Calu3 (cell line): Measurements from ENCODE around the gene FNDC3B. TPM values are rescaled to one million over a fixed set of nuclear protein-coding genes. Genes with fewer than 3 reads are reported as not detected.

Experiments used
- BruUV-seq: library from RNA; stranded (reverse); fragments of 400-500 nt; replicated peaks from 2 replicates; lab custom pipeline; 2021; lab: Mats Ljungman, UMichigan
- CTCF ChIA-PET: fragments of 300-600 bp; sonication (Branson Sonifier 250); formaldehyde crosslinking; loops from one replicate; lab custom pipeline; 2022; ENCODE audit warnings: antibody characterized with exemption; lab: Charles Lee
- DNase-seq: peaks from one replicate; pipeline ENCODE4 v3.0.0; 2022
- H3K27ac Mint-ChIP-seq: one replicate; pipeline ENCODE4 v1.8.0; 2022; ENCODE audit warnings: mixed read lengths; ENCODE audit not compliant: unreplicated experiment
- H3K27me3 Mint-ChIP-seq: one replicate; pipeline ENCODE4 v1.8.0; 2022; ENCODE audit warnings: mixed read lengths; ENCODE audit not compliant: unreplicated experiment
- H3K36me3 Mint-ChIP-seq: one replicate; pipeline ENCODE4 v1.8.0; 2022; ENCODE audit warnings: mild to moderate bottlenecking, moderate library complexity, mixed read lengths; ENCODE audit not compliant: insufficient read depth, unreplicated experiment
- H3K4me1 Mint-ChIP-seq: one replicate; pipeline ENCODE4 v1.8.0; 2022; ENCODE audit warnings: mild to moderate bottlenecking, low read depth, mixed read lengths; ENCODE audit not compliant: unreplicated experiment
- H3K4me3 Mint-ChIP-seq: one replicate; pipeline ENCODE4 v1.8.0; 2022; ENCODE audit warnings: mild to moderate bottlenecking, low read depth, moderate library complexity, mixed read lengths; ENCODE audit not compliant: unreplicated experiment
- H3K9me3 Mint-ChIP-seq: one replicate; pipeline ENCODE4 v1.8.0; 2022; ENCODE audit warnings: low read depth, mixed read lengths; ENCODE audit not compliant: unreplicated experiment
- intact Hi-C: fragments of 100-400 bp; cut with micrococcal nuclease; formaldehyde crosslinking; loops from one replicate; pipeline ENCODE4 v1.10.0; 2022; ENCODE audit not compliant: unreplicated experiment
- total RNA-seq: library from RNA; stranded (reverse); gene quantifications from 2 replicates; pipeline ENCODE4 v1.2.3, GENCODE V29; 2022
- TF ChIP-seq, protein P1 (sequence below): fragments of 200-600 bp; IDR thresholded peaks from one replicate; pipeline ENCODE4 v1.8.0; 2022; ENCODE audit warnings: antibody characterized with exemption; ENCODE audit not compliant: unreplicated experiment

Gene FNDC3B
- total RNA-seq, 1 experiment from 2014 or later, result 453 TPM

DNA sequence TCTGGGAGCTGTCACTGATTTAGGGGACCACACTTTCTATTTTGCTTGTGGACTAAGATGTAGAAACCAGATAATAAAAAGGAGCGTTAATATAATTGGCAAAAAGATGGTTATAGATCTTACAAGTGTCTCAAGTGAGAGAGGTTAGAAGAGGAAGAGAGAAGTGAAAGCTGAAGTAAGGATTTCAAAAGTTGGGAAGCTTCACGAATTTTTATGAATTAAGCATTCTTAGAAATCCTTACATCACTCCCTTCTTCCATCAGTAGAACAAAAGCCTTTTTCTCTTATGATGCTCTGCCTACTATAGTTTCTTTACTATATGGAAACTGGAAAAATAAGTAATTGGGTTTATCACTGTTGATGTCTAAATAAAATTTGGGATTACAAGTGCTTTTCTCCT, 146.5 kb downstream of the FNDC3B start:
- peak overlapping the region; percentile 19 for H3K27ac Mint-ChIP-seq

DNA sequence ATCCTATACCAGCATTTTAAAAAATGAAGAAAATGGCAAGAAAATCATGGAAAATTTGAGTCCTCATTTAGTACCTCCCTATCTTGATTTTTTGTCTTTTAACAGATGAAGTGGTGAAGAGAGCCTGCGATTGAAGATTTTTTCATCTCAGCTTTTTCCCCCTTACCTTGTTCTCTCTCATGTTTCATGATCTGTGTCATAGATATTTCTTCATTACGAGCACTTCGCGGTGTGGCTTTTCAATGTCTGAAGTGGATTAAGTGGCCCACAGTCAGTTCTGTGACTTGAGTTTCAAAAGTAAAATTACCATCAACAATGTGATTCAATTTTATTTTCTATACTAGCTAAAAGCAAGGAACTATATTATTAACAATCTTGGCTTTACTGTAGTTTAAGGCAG, 147.2 kb downstream of the FNDC3B start:
- no peaks in the 10 kb centered on the region for H3K9me3 Mint-ChIP-seq
- H3K27me3 Mint-ChIP-seq, result no peaks in the 10 kb centered on the region
- DNase-seq, result no peak
- CTCF ChIA-PET, result no interaction called here
- H3K4me1 Mint-ChIP-seq, result peaks cover 64% of the 10 kb centered on the region
- TF ChIP-seq, protein P1, sequence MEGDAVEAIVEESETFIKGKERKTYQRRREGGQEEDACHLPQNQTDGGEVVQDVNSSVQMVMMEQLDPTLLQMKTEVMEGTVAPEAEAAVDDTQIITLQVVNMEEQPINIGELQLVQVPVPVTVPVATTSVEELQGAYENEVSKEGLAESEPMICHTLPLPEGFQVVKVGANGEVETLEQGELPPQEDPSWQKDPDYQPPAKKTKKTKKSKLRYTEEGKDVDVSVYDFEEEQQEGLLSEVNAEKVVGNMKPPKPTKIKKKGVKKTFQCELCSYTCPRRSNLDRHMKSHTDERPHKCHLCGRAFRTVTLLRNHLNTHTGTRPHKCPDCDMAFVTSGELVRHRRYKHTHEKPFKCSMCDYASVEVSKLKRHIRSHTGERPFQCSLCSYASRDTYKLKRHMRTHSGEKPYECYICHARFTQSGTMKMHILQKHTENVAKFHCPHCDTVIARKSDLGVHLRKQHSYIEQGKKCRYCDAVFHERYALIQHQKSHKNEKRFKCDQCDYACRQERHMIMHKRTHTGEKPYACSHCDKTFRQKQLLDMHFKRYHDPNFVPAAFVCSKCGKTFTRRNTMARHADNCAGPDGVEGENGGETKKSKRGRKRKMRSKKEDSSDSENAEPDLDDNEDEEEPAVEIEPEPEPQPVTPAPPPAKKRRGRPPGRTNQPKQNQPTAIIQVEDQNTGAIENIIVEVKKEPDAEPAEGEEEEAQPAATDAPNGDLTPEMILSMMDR, result no peak
- H3K4me3 Mint-ChIP-seq, result no peak overlapping the region
- intact Hi-C loops, result no loop called here
- no TSS peak for BruUV-seq
- peak overlapping the region; percentile 19 for H3K27ac Mint-ChIP-seq
- peaks cover 73% of the 10 kb centered on the region for H3K36me3 Mint-ChIP-seq

More for the DNA sequence above, 146.5 kb downstream of the FNDC3B start:
- intact Hi-C loops, result no loop called here
- Mint-ChIP-seq H3K4me1 (peaks cover 60% of the 10 kb centered on the region), H3K9me3 (no peaks in the 10 kb centered on the region), H3K36me3 (peaks cover 72% of the 10 kb centered on the region), H3K4me3 (no peak overlapping the region), H3K27me3 (no peaks in the 10 kb centered on the region)
- no peak for DNase-seq
- BruUV-seq, result no TSS peak
- CTCF ChIA-PET, result no interaction called here
- TF ChIP-seq, protein P1, result no peak

DNA sequence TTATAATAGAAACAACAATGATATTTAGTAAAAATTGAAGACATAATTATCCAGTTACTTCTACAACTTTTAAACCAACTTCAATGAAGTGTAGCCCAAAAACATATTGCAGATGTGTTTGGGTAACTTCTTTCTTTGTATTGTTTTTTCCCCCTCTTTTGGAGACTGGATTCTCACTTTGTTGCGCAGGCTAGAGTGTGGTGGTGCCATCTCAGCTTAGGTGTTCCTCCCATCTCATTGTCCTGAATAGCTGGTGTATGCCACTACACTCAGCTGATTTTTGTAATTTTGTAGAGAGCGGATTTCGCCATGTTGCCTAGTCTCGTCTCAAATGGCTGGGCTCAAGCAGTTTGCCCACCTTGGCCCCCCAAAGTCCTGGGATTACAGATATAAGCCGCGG, 148.1 kb downstream of the FNDC3B start:
- CTCF ChIA-PET, result interaction anchor here (0.6 kb wide), 1 partner anchor 189 kb away, joined by 3 read pairs; no protein-coding TSS in a partner anchor
- BruUV-seq, result no TSS peak
- DNase-seq, result no peak
- H3K4me3 Mint-ChIP-seq, result no peak overlapping the region
- TF ChIP-seq, protein P1, result no peak
- H3K9me3 Mint-ChIP-seq, result no peaks in the 10 kb centered on the region
- no peaks in the 10 kb centered on the region for H3K27me3 Mint-ChIP-seq
- peak overlapping the region; percentile 19 for H3K27ac Mint-ChIP-seq
- H3K4me1 Mint-ChIP-seq, result peaks cover 61% of the 10 kb centered on the region
- intact Hi-C loops, result no loop called here
- H3K36me3 Mint-ChIP-seq, result peaks cover 75% of the 10 kb centered on the region

DNA sequence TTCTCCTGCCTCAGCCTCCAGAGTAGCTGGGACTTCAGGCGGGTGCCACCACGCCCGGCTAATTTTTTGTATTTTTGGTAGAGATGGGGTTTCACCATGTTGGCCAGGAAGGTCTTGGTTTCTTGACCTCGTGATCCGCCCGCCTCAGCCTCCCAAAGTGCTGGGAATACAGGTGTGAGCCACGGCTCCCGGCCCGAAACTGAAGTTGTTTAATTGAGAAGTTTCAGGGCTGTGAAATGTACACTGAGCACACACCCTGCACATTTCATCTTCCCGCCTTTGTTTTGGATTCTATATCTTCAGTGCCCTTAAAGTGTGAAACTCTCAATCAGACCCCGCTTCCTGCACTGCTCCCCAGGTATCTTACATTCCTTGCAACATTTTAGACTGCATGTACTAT, 149.1 kb downstream of the FNDC3B start:
- H3K36me3 Mint-ChIP-seq, result peaks cover 82% of the 10 kb centered on the region
- TF ChIP-seq, protein P1, result no peak
- intact Hi-C loops, result no loop called here
- CTCF ChIA-PET, result interaction anchor here (0.6 kb wide), 1 partner anchor 20 kb away, joined by 4 read pairs; no protein-coding TSS in a partner anchor
- H3K27ac Mint-ChIP-seq, result no peak overlapping the region
- no peak for DNase-seq
- peaks cover 58% of the 10 kb centered on the region for H3K4me1 Mint-ChIP-seq
- no peaks in the 10 kb centered on the region for H3K9me3 Mint-ChIP-seq
- H3K27me3 Mint-ChIP-seq, result no peaks in the 10 kb centered on the region
- H3K4me3 Mint-ChIP-seq, result no peak overlapping the region
- BruUV-seq, result no TSS peak
